ENCODE measurements around the gene HMCN1. TPM values are rescaled to one million over a fixed set of nuclear protein-coding genes. Genes with fewer than 3 reads are reported as not detected.

The HMCN1 gene
- total RNA-seq, 1 experiment from 2014 or later: 0.12 TPM

DNA sequence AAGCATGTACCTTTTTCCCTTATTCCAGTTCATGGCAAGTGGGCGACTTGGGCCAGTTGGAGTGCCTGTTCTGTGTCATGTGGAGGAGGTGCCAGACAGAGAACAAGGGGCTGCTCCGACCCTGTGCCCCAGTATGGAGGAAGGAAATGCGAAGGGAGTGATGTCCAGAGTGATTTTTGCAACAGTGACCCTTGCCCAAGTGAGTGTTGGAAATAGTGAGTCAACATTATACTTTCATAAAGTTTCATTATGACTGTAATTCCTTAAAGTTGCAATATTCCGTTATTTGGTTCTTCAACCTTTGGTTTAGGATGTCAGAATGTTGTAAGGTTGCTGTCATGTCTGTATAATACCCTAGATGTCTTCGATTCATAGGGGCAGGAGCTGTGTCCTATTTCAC is 410.3 kb downstream of the HMCN1 start:
- no TSS peak for BruUV-seq (replicated peaks)
- Mint-ChIP-seq H3K36me3 (ENCODE audit: insufficient read depth, unreplicated experiment) (no peaks in the 10 kb centered on the region), H3K27me3 (ENCODE audit: insufficient read depth, unreplicated experiment) (no peaks in the 10 kb centered on the region), H3K4me1 (ENCODE audit: insufficient read depth, unreplicated experiment) (no peaks in the 10 kb centered on the region), H3K9me3 (ENCODE audit: unreplicated experiment) (no peaks in the 10 kb centered on the region), H3K27ac (ENCODE audit: low read depth, unreplicated experiment) (no peak overlapping the region), H3K4me3 (ENCODE audit: unreplicated experiment) (no peak overlapping the region)
- TF ChIP-seq, protein P1, sequence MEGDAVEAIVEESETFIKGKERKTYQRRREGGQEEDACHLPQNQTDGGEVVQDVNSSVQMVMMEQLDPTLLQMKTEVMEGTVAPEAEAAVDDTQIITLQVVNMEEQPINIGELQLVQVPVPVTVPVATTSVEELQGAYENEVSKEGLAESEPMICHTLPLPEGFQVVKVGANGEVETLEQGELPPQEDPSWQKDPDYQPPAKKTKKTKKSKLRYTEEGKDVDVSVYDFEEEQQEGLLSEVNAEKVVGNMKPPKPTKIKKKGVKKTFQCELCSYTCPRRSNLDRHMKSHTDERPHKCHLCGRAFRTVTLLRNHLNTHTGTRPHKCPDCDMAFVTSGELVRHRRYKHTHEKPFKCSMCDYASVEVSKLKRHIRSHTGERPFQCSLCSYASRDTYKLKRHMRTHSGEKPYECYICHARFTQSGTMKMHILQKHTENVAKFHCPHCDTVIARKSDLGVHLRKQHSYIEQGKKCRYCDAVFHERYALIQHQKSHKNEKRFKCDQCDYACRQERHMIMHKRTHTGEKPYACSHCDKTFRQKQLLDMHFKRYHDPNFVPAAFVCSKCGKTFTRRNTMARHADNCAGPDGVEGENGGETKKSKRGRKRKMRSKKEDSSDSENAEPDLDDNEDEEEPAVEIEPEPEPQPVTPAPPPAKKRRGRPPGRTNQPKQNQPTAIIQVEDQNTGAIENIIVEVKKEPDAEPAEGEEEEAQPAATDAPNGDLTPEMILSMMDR (IDR thresholded peaks at IDR 0.05; ENCODE audit: unreplicated experiment): no peak
- intact Hi-C loops (cut with micrococcal nuclease): no loop called here
- POLR2A ChIA-PET: no interaction called here
- CTCF ChIA-PET: interaction anchor here (0.5 to 1.5 kb wide), 4 partner anchors 64 to 331 kb away, joined by 3 to 5 read pairs (median 4); no protein-coding TSS in a partner anchor
- DNase-seq (ENCODE audit: unreplicated experiment): no peak

- TF ChIP-seq, protein P1 (IDR thresholded peaks at IDR 0.05; ENCODE audit: unreplicated experiment): no peak
- H3K4me3 Mint-ChIP-seq (ENCODE audit: unreplicated experiment): no peak overlapping the region
- H3K36me3 Mint-ChIP-seq (ENCODE audit: insufficient read depth, unreplicated experiment): no peaks in the 10 kb centered on the region
- peaks cover 1% of the 10 kb centered on the region for H3K4me1 Mint-ChIP-seq (ENCODE audit: insufficient read depth, unreplicated experiment)
- DNase-seq (ENCODE audit: unreplicated experiment): no peak
- intact Hi-C loops (cut with micrococcal nuclease): no loop called here
- BruUV-seq (replicated peaks): no TSS peak
- H3K27ac Mint-ChIP-seq (ENCODE audit: low read depth, unreplicated experiment): no peak overlapping the region
- H3K27me3 Mint-ChIP-seq (ENCODE audit: insufficient read depth, unreplicated experiment): no peaks in the 10 kb centered on the region
- no peaks in the 10 kb centered on the region for H3K9me3 Mint-ChIP-seq (ENCODE audit: unreplicated experiment)
- POLR2A ChIA-PET: no interaction called here
- CTCF ChIA-PET: interaction anchor here (0.6 to 2.1 kb wide), 2 partner anchors 9 to 12 kb away, joined by 3 to 10 read pairs; no protein-coding TSS in a partner anchor
Measured at GRCh38 chr1:186146974-186147373, 412.8 kb downstream of the HMCN1 start.

- H3K36me3 Mint-ChIP-seq (ENCODE audit: insufficient read depth, unreplicated experiment): no peaks in the 10 kb centered on the region
- TF ChIP-seq, protein P1 (IDR thresholded peaks at IDR 0.05; ENCODE audit: unreplicated experiment): no peak
- no peak overlapping the region for H3K27ac Mint-ChIP-seq (ENCODE audit: low read depth, unreplicated experiment)
- ChIA-PET POLR2A (interaction anchor here (0.6 to 0.9 kb wide), 2 partner anchors 10 to 221 kb away, joined by 3 to 4 read pairs; no protein-coding TSS in a partner anchor), CTCF (interaction anchor here (0.8 to 1.7 kb wide), 3 partner anchors 62 to 1173 kb away, joined by 4 to 6 read pairs (median 5); no protein-coding TSS in a partner anchor)
- no TSS peak for BruUV-seq (replicated peaks)
- H3K4me3 Mint-ChIP-seq (ENCODE audit: unreplicated experiment): no peak overlapping the region
- peaks cover 13% of the 10 kb centered on the region for H3K4me1 Mint-ChIP-seq (ENCODE audit: insufficient read depth, unreplicated experiment)
- intact Hi-C loops (cut with micrococcal nuclease): no loop called here
- no peaks in the 10 kb centered on the region for H3K27me3 Mint-ChIP-seq (ENCODE audit: insufficient read depth, unreplicated experiment)
- no peaks in the 10 kb centered on the region for H3K9me3 Mint-ChIP-seq (ENCODE audit: unreplicated experiment)
- no peak for DNase-seq (ENCODE audit: unreplicated experiment)
Measured at GRCh38 chr1:186149591-186149990, 415.4 kb downstream of the HMCN1 start.

DNA sequence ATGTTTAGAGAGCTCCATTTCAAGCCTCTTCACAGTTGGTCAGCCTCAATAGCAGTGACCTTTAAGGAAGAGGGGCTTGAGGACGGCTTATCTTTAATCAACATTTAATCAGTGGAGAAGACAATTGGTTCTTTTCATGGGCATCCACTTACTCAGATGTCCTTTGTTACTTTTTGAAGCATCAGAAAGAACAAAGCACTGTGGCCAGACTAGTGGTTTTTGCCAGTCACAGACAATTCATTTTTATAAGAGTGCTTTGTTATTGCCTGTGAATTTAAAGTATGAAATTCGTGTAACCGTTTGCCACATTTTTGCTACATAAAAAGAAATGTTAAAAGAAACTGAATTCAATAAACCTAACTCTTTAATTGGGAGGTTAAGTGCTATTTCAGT is 418.0 kb downstream of the HMCN1 start:
- Mint-ChIP-seq H3K27me3 (ENCODE audit: insufficient read depth, unreplicated experiment) (no peaks in the 10 kb centered on the region), H3K4me1 (ENCODE audit: insufficient read depth, unreplicated experiment) (peaks cover 13% of the 10 kb centered on the region), H3K36me3 (ENCODE audit: insufficient read depth, unreplicated experiment) (no peaks in the 10 kb centered on the region), H3K27ac (ENCODE audit: low read depth, unreplicated experiment) (no peak overlapping the region), H3K9me3 (ENCODE audit: unreplicated experiment) (no peaks in the 10 kb centered on the region), H3K4me3 (ENCODE audit: unreplicated experiment) (no peak overlapping the region)
- ChIA-PET POLR2A (no interaction called here), CTCF (interaction anchor here (0.7 to 6.3 kb wide), 7 partner anchors 57 to 355 kb away, joined by 3 to 58 read pairs (median 4); no protein-coding TSS in a partner anchor)
- no TSS peak for BruUV-seq (replicated peaks)
- no peak for DNase-seq (ENCODE audit: unreplicated experiment)
- intact Hi-C loops (cut with micrococcal nuclease): no loop called here
- TF ChIP-seq, protein P1 (IDR thresholded peaks at IDR 0.05; ENCODE audit: unreplicated experiment): no peak
